Right renal cortex interstitium (tissue), 3 donors: ENCODE results near the gene PERM1. TPM values are rescaled to one million over a fixed set of nuclear protein-coding genes. Genes with fewer than 3 reads are reported as not detected.
"Not testable (repeated sequence)": the region's sequence is repeated elsewhere in the genome, so short reads cannot be mapped to it uniquely, and the experiment has no call there.

Experiments
- DNase-seq, 3 donors: peaks; one replicate each; pipeline ENCODE4 v3.0.0-alpha.2; 2013; ENCODE audit warnings: low read depth in 3 of 3, low spot score in 2 of 3
- polyA plus RNA-seq, 3 donors: library from polyadenylated mRNA; unstranded; fragments of 120-200 nt; gene quantifications; one replicate each; pipeline ENCODE4 v1.2.1, GENCODE V29; 2013; ENCODE audit not compliant: insufficient read length in 3 of 3

The PERM1 gene
- polyA plus RNA-seq, 3 donors: 0.17 to 0.21 TPM; not detected in 1

- no peak for DNase-seq
Measured at GRCh38 chr1:978835-979743, 2.8 kb downstream of the PERM1 start.

- DNase-seq: no peak
Measured at GRCh38 chr1:978069-978834, 3.6 kb downstream of the PERM1 start.

GRCh38 chr1:976791-977190 lies 5.1 kb downstream of the PERM1 start:
- not testable (repeated sequence) for DNase-seq

- DNase-seq: no peak
Measured at GRCh38 chr1:975896-976683, 5.8 kb downstream of the PERM1 start.

GRCh38 chr1:975365-975764 lies 6.5 kb downstream of the PERM1 start:
- no peak for DNase-seq

GRCh38 chr1:974687-975328 lies 7.1 kb downstream of the PERM1 start:
- DNase-seq: no peak

GRCh38 chr1:974293-974640 lies 7.6 kb downstream of the PERM1 start:
- DNase-seq: no peak

GRCh38 chr1:973459-974292 lies 8.2 kb downstream of the PERM1 start:
- no peak for DNase-seq

- DNase-seq: no peak
Measured at GRCh38 chr1:972726-973458, 9.0 kb downstream of the PERM1 start.

- no peak for DNase-seq
Measured at GRCh38 chr1:971751-972506, 10.0 kb downstream of the PERM1 start.

GRCh38 chr1:970973-971730 lies 10.7 kb downstream of the PERM1 start:
- DNase-seq: no peak

GRCh38 chr1:970242-970972 lies 11.5 kb downstream of the PERM1 start:
- DNase-seq: no peak

GRCh38 chr1:969260-969855 lies 12.5 kb downstream of the PERM1 start:
- no peak for DNase-seq

GRCh38 chr1:967466-968343 lies 14.2 kb downstream of the PERM1 start:
- DNase-seq: no peak

GRCh38 chr1:966704-967300 lies 15.1 kb downstream of the PERM1 start:
- no peak for DNase-seq
